PC-9 (cell line): Measurements from ENCODE around the gene SDK1. TPM values are rescaled to one million over a fixed set of nuclear protein-coding genes. Genes with fewer than 3 reads are reported as not detected.

Source experiments
- BruUV-seq: library from RNA; stranded (reverse); fragments of 400-500 nt; replicated peaks from 2 replicates; lab custom pipeline; 2021; lab: Mats Ljungman, UMichigan
- CTCF ChIA-PET: fragments of 300-600 bp; sonication (Branson Sonifier 250); formaldehyde crosslinking; loops from one replicate; lab custom pipeline; 2022; ENCODE audit warnings: antibody characterized with exemption; lab: Charles Lee
- POLR2A ChIA-PET: fragments of 300-600 bp; sonication (Branson Sonifier 250); formaldehyde crosslinking; loops from one replicate; lab custom pipeline; 2022; ENCODE audit warnings: antibody characterized with exemption; ENCODE audit not compliant: unreplicated experiment; lab: Charles Lee
- DNase-seq, 2 experiments: peaks; one replicate each; pipeline versions ENCODE4 v3.0.0 to v3.0.0-alpha.2; 2015 to 2022; ENCODE audit warnings: mixed read lengths in 1 of 2
- H2AFZ ChIP-seq: fragments of 200-600 bp; sonication (generic); 2 replicates; pipeline ENCODE4 v1.8.1; 2017; ENCODE audit warnings: antibody characterized with exemption
- H3F3A ChIP-seq: fragments of 200-600 bp; sonication (generic); 2 replicates; pipeline ENCODE4 v1.8.1; 2017; ENCODE audit warnings: antibody characterized with exemption, mild to moderate bottlenecking, low read depth; ENCODE audit not compliant: insufficient read depth
- H3K27ac ChIP-seq: fragments of 200-600 bp; sonication (generic); 2 replicates; pipeline ENCODE4 v1.6.1; 2016; ENCODE audit warnings: mixed run types
- H3K27me3 ChIP-seq: fragments of 200-600 bp; sonication (generic); 2 replicates; pipeline ENCODE4 v1.6.1; 2016; ENCODE audit warnings: low read depth, mixed run types; ENCODE audit not compliant: insufficient read depth
- H3K36me3 ChIP-seq: fragments of 200-600 bp; sonication (generic); 2 replicates; pipeline ENCODE4 v1.6.1; 2016; ENCODE audit warnings: low read depth, mixed run types
- H3K4me1 ChIP-seq: fragments of 200-600 bp; sonication (generic); replicated peaks from 2 replicates; pipeline ENCODE4 v1.6.1; 2016; ENCODE audit warnings: mixed run types; ENCODE audit not compliant: insufficient read depth
- H3K4me2 ChIP-seq: fragments of 200-600 bp; sonication (generic); 2 replicates; pipeline ENCODE4 v1.6.1; 2017; ENCODE audit warnings: mixed run types
- H3K4me3 ChIP-seq: fragments of 200-600 bp; sonication (generic); 2 replicates; pipeline ENCODE4 v1.6.1; 2016; ENCODE audit warnings: mixed run types
- H3K79me2 ChIP-seq: fragments of 200-600 bp; sonication (generic); 2 replicates; pipeline ENCODE4 v1.6.1; 2017; ENCODE audit warnings: low read depth, mixed run types
- H3K9me2 ChIP-seq: fragments of 200-600 bp; sonication (generic); 2 replicates; pipeline ENCODE4 v1.8.1; 2017; ENCODE audit warnings: mild to moderate bottlenecking; ENCODE audit not compliant: insufficient read depth
- H3K9me3 ChIP-seq: fragments of 200-600 bp; sonication (generic); 2 replicates; pipeline ENCODE4 v1.8.1; 2016; ENCODE audit warnings: low read depth; ENCODE audit not compliant: insufficient read depth
- H4K20me1 ChIP-seq: fragments of 200-600 bp; sonication (generic); 2 replicates; pipeline ENCODE4 v1.8.1; 2017; ENCODE audit not compliant: insufficient read depth
- EZH2 ChIP-seq: fragments of 200-600 bp; sonication (generic); IDR thresholded peaks from 2 replicates; pipeline ENCODE4 v1.8.0; 2017; ENCODE audit warnings: antibody characterized with exemption, low read depth
- intact Hi-C: fragments of 100-400 bp; cut with micrococcal nuclease; formaldehyde crosslinking; loops from one replicate; pipeline ENCODE4 v1.10.0; 2022; ENCODE audit not compliant: unreplicated experiment
- total RNA-seq: library from RNA; stranded (reverse); gene quantifications from 2 replicates; pipeline ENCODE4 v1.2.3, GENCODE V29; 2021
- TF ChIP-seq, protein P1 (sequence below): fragments of 200-600 bp; sonication (generic); conservative IDR thresholded peaks from 2 replicates; pipeline ENCODE4 v1.6.1; 2017; ENCODE audit warnings: mixed run types, antibody characterized with exemption, mild to moderate bottlenecking, moderate library complexity

Gene SDK1
- total RNA-seq, 1 experiment from 2014 or later: not detected

DNA sequence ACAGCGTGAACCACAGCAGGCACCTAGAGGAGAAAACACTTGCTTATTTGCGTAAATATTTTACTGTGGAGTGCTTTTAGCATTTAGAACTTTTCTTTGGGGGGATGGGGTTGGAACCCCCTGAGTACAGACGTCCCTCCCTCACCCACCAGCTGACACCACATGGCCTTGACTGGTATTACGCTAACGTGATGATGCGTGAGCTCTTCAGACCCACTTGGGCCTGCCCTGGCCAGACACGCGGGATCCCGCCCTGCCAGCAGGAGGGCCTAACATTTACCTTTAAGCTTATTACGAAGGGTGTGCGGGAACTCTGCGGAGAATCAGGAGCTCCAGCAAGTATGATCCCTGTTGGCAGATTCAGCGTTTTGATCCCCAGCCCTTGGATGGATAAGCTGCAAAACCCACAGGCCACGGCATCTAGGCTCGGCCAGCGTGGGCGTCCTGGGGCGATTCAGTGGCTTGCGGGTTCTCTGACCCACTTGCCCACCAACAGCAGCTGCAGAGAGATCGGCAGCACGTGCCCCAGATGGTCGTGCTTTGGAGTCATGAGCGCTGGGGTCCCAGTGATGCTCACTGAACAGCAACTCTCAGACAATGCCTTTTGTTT is 835.6 kb downstream of the SDK1 start:
- no peak for TF ChIP-seq EZH2
- H3K4me2 ChIP-seq: no peak overlapping the region
- H3K79me2 ChIP-seq: no peaks in the 10 kb centered on the region
- H3K4me1 ChIP-seq: no peaks in the 10 kb centered on the region
- H3K9me3 ChIP-seq: 0 out of 2 replicates have a peak, but pooled peaks cover 4% of the 10 kb centered on the region
- H2AFZ ChIP-seq: no peak overlapping the region
- ChIA-PET CTCF (no interaction called here), POLR2A (no interaction called here)
- H3F3A ChIP-seq: no peaks in the 10 kb centered on the region
- no peaks in the 10 kb centered on the region for H3K9me2 ChIP-seq
- H3K4me3 ChIP-seq: no peak overlapping the region
- no peaks in the 10 kb centered on the region for H4K20me1 ChIP-seq
- H3K36me3 ChIP-seq: no peaks in the 10 kb centered on the region
- H3K27me3 ChIP-seq: peaks cover 95% of the 10 kb centered on the region
- no peak for DNase-seq
- intact Hi-C loops: no loop called here
- no peak overlapping the region for H3K27ac ChIP-seq
- BruUV-seq: no TSS peak

GRCh38 chr7:4137552-4137951 is 836.5 kb downstream of the SDK1 start:
- Histone ChIP-seq H3K27ac (no peak overlapping the region), H3K9me3 (0 out of 2 replicates have a peak, but pooled peaks cover 4% of the 10 kb centered on the region), H3K4me3 (no peak overlapping the region), H3K9me2 (no peaks in the 10 kb centered on the region), H3K36me3 (no peaks in the 10 kb centered on the region), H3K4me1 (no peaks in the 10 kb centered on the region), H2AFZ (no peak overlapping the region), H3F3A (no peaks in the 10 kb centered on the region), H4K20me1 (no peaks in the 10 kb centered on the region), H3K27me3 (peaks cover 95% of the 10 kb centered on the region), H3K4me2 (no peak overlapping the region), H3K79me2 (no peaks in the 10 kb centered on the region)
- CTCF ChIA-PET: no interaction called here
- BruUV-seq: no TSS peak
- POLR2A ChIA-PET: no interaction called here
- no peak for DNase-seq
- TF ChIP-seq EZH2: no peak
- intact Hi-C loops: no loop called here

GRCh38 chr7:4138866-4139265 is 837.8 kb downstream of the SDK1 start:
- Histone ChIP-seq H3F3A (no peaks in the 10 kb centered on the region), H3K4me1 (no peaks in the 10 kb centered on the region), H3K79me2 (no peaks in the 10 kb centered on the region), H3K4me2 (no peak overlapping the region), H4K20me1 (no peaks in the 10 kb centered on the region), H3K36me3 (no peaks in the 10 kb centered on the region), H3K27me3 (peaks cover 95% of the 10 kb centered on the region), H2AFZ (no peak overlapping the region), H3K4me3 (no peak overlapping the region), H3K27ac (no peak overlapping the region), H3K9me3 (0 out of 2 replicates have a peak, but pooled peaks cover 4% of the 10 kb centered on the region), H3K9me2 (no peaks in the 10 kb centered on the region)
- BruUV-seq: no TSS peak
- POLR2A ChIA-PET: no interaction called here
- intact Hi-C loops: no loop called here
- DNase-seq: no peak
- TF ChIP-seq EZH2: no peak
- TF ChIP-seq, protein P1, sequence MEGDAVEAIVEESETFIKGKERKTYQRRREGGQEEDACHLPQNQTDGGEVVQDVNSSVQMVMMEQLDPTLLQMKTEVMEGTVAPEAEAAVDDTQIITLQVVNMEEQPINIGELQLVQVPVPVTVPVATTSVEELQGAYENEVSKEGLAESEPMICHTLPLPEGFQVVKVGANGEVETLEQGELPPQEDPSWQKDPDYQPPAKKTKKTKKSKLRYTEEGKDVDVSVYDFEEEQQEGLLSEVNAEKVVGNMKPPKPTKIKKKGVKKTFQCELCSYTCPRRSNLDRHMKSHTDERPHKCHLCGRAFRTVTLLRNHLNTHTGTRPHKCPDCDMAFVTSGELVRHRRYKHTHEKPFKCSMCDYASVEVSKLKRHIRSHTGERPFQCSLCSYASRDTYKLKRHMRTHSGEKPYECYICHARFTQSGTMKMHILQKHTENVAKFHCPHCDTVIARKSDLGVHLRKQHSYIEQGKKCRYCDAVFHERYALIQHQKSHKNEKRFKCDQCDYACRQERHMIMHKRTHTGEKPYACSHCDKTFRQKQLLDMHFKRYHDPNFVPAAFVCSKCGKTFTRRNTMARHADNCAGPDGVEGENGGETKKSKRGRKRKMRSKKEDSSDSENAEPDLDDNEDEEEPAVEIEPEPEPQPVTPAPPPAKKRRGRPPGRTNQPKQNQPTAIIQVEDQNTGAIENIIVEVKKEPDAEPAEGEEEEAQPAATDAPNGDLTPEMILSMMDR: no peak
- CTCF ChIA-PET: no interaction called here

DNA sequence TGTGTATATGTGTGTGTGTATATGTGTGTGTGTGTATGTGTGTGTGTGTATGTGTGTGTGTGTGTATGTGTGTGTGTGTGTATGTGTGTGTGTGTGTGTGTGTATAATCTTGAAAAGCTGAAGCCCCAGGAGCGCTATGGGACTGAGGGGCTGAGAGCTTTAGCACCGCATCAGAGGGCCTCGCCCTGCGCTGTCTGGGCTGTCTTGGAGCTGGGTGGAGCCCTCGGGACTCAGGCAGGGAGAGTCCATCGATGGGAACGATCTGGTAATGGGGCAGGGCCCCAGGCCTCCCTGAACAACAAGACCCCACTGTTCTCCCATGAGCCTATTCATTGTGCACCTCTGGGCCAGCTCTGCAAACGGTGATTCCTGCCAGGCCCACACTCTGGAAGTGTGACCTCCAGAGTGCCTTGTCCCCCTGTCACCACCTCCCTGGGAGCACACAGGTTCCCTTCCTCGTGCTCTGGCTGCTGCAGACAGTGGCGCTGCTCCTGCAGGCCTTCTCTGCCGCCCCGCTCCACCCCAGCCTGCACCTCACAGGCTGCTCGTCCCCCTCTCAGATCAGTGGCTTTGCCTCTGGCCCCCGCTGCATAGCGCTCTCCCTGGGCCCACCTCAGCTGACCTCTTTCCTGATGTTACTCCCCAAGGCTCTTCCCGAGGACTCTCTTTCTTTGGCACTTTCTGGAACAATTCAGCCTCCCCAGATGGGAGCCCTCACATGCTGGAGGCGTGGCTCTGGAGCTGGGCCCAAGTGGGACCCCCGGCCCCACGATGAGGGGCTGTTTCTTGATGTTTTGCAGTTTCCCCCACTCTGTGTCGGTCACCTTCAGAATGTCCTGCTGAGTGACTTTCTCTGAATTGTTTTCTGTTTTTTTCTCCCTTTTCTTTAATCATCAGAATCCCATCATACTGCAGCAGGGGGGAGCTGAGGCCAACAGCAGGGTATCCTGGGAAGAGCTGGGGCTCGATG is 838.9 kb downstream of the SDK1 start:
- H3K36me3 ChIP-seq: no peaks in the 10 kb centered on the region
- 0 out of 2 replicates have a peak, but pooled peaks cover 4% of the 10 kb centered on the region for H3K9me3 ChIP-seq
- no peak overlapping the region for H3K4me2 ChIP-seq
- no peaks in the 10 kb centered on the region for H3K79me2 ChIP-seq
- ChIA-PET POLR2A (no interaction called here), CTCF (interaction anchor here (0.6 kb wide), 1 partner anchor 234 kb away, joined by 3 read pairs; no protein-coding TSS in a partner anchor)
- no peaks in the 10 kb centered on the region for H3K4me1 ChIP-seq
- no peak overlapping the region for H2AFZ ChIP-seq
- no peak overlapping the region for H3K4me3 ChIP-seq
- peaks cover 95% of the 10 kb centered on the region for H3K27me3 ChIP-seq
- no peaks in the 10 kb centered on the region for H3K9me2 ChIP-seq
- intact Hi-C loops: no loop called here
- DNase-seq: no peak
- no peak overlapping the region for H3K27ac ChIP-seq
- TF ChIP-seq, protein P1: no peak
- no peak for TF ChIP-seq EZH2
- H4K20me1 ChIP-seq: no peaks in the 10 kb centered on the region
- no TSS peak for BruUV-seq
- H3F3A ChIP-seq: no peaks in the 10 kb centered on the region
